ENCODE measurements around the gene ABHD16B.

DNA sequence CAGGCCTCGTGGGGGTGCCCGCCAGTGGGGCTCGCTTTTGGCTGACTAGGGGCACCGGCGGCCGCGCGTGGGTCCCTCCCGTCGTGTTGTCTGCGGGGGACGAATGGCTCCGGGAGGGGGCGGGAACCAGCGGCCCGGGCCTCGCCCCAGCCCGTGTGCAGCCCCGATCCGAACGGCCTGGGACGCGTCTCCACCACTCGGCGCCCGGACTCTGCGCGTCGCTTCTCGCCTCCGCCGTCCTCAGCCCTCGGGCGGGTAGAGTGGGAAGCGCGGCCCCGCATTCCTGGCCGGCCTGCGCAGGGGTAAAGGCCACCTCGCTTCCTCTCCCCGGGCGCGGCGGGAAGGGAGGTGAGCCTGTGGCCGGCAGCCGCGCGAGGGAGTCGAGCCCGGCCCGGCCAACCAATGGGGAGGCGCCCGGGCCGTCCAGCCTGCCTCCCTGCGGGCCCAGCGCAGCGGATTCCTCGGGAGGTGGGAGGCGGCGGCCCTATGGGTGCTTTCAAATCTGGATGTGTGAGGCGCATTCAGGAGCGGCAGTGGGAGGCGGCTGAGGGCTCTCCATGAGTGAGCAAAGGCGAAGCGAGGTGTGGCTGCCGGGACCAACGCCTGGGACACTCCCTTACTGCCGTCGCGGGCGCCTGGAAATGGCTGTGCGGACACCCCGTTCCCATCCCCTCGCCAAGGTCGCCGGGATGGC is 29.2 kb upstream of the ABHD16B start:
- TF ChIP-seq, protein P1, sequence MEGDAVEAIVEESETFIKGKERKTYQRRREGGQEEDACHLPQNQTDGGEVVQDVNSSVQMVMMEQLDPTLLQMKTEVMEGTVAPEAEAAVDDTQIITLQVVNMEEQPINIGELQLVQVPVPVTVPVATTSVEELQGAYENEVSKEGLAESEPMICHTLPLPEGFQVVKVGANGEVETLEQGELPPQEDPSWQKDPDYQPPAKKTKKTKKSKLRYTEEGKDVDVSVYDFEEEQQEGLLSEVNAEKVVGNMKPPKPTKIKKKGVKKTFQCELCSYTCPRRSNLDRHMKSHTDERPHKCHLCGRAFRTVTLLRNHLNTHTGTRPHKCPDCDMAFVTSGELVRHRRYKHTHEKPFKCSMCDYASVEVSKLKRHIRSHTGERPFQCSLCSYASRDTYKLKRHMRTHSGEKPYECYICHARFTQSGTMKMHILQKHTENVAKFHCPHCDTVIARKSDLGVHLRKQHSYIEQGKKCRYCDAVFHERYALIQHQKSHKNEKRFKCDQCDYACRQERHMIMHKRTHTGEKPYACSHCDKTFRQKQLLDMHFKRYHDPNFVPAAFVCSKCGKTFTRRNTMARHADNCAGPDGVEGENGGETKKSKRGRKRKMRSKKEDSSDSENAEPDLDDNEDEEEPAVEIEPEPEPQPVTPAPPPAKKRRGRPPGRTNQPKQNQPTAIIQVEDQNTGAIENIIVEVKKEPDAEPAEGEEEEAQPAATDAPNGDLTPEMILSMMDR (IDR thresholded peaks at IDR 0.05 in 4 of 5, conservative IDR thresholded peaks at IDR 0.05 in 1 of 5): no peak
- no peak for TF ChIP-seq POLR2A (IDR thresholded peaks at IDR 0.05)
